ENCODE measurements around the gene NCAPD2.

- TF ChIP-seq POLR2AphosphoS5 (IDR thresholded peaks at IDR 0.05; ENCODE audit: low read depth) (no peak), CTCF (IDR thresholded peaks at IDR 0.05; ENCODE audit: insufficient read depth, low read length) (no peak)
These were observed 24.8 kb upstream of the NCAPD2 start for GRCh38 chr12:6469092-6469491.

All from HL-60 (cell line).